Neuronal stem cell (in vitro differentiated cells): Measurements from ENCODE around the gene FHOD3.

Experiments used
- DNase-seq: peaks from one replicate; pipeline ENCODE4 v3.0.0-alpha.2; 2013; ENCODE audit warnings: low spot score
- H2AFZ ChIP-seq: one replicate; pipeline ENCODE4 v1.6.1; 2013; ENCODE audit warnings: mild to moderate bottlenecking, low read length, inconsistent platforms
- H2AK5ac ChIP-seq: 2 replicates; pipeline ENCODE4 v1.6.1; 2013; ENCODE audit warnings: low read depth, mild to moderate bottlenecking, inconsistent platforms, low read length, moderate library complexity, mixed read lengths
- H2BK120ac ChIP-seq: 2 replicates; pipeline ENCODE4 v1.6.1; 2013; ENCODE audit warnings: low read depth, mild to moderate bottlenecking, inconsistent platforms, low read length, moderate library complexity, mixed read lengths
- H2BK12ac ChIP-seq: one replicate; pipeline ENCODE4 v1.6.1; 2013; ENCODE audit warnings: low read length, inconsistent platforms
- H2BK15ac ChIP-seq: 2 replicates; pipeline ENCODE4 v1.6.1; 2013; ENCODE audit warnings: mild to moderate bottlenecking, low read length, inconsistent platforms, mixed read lengths
- H2BK5ac ChIP-seq: one replicate; pipeline ENCODE4 v1.6.1; 2013; ENCODE audit warnings: inconsistent platforms, mild to moderate bottlenecking, low read length, moderate library complexity
- H3K14ac ChIP-seq: one replicate; pipeline ENCODE4 v1.6.1; 2013; ENCODE audit warnings: low read length, inconsistent platforms
- H3K18ac ChIP-seq: 2 replicates; pipeline ENCODE4 v1.6.1; 2013; ENCODE audit warnings: low read length, inconsistent platforms
- H3K23ac ChIP-seq: 2 replicates; pipeline ENCODE4 v1.6.1; 2013; ENCODE audit warnings: low read depth, mild to moderate bottlenecking, mixed read lengths, low read length, inconsistent platforms; ENCODE audit not compliant: poor library complexity
- H3K27ac ChIP-seq: replicated peaks from 3 replicates; pipeline ENCODE4 v1.5.1; 2013; ENCODE audit warnings: low read length, inconsistent platforms
- H3K27me3 ChIP-seq, 3 experiments: 2 replicates each; pipeline ENCODE4 v1.6.1; 2013; ENCODE audit warnings: low read length in 3 of 3, mild to moderate bottlenecking in 2 of 3, inconsistent platforms in 1 of 3, low read depth in 1 of 3, mixed read lengths in 1 of 3, moderate library complexity in 1 of 3; ENCODE audit not compliant: control insufficient read depth in 3 of 3, insufficient read depth in 3 of 3
- H3K36me3 ChIP-seq, 2 donors: replicated peaks in 1 of 2; 2 replicates each; pipeline ENCODE4 v1.6.1; 2013; ENCODE audit warnings: low read length in 2 of 2; ENCODE audit not compliant: control insufficient read depth in 2 of 2, insufficient read depth in 2 of 2
- H3K4ac ChIP-seq: 2 replicates; pipeline ENCODE4 v1.6.1; 2013; ENCODE audit warnings: inconsistent platforms, mild to moderate bottlenecking, low read length, moderate library complexity
- H3K4me1 ChIP-seq, 2 donors: 1 replicate in 1 of 2; 2 replicates in 1 of 2; pipeline ENCODE4 v1.6.1; 2013; ENCODE audit warnings: low read length in 2 of 2, low read depth in 1 of 2; ENCODE audit not compliant: control insufficient read depth in 2 of 2, insufficient read depth in 1 of 2
- H3K4me2 ChIP-seq: one replicate; pipeline ENCODE4 v1.6.1; 2013; ENCODE audit warnings: mild to moderate bottlenecking, low read length, inconsistent platforms; ENCODE audit not compliant: insufficient read depth, poor library complexity, severe bottlenecking
- H3K4me3 ChIP-seq, 2 donors: 2 replicates each; pipeline ENCODE4 v1.5.1; 2013; ENCODE audit warnings: low read length in 2 of 2, mild to moderate bottlenecking in 2 of 2, inconsistent platforms in 1 of 2, moderate library complexity in 1 of 2
- H3K79me1 ChIP-seq: one replicate; pipeline ENCODE4 v1.6.1; 2013; ENCODE audit warnings: low read depth, mild to moderate bottlenecking, inconsistent platforms, low read length, moderate library complexity
- H3K9ac ChIP-seq: one replicate; pipeline ENCODE4 v1.6.1; 2013; ENCODE audit warnings: mild to moderate bottlenecking, low read depth, low read length, inconsistent platforms; ENCODE audit not compliant: poor library complexity
- H3K9me3 ChIP-seq, 2 donors: replicated peaks in 1 of 2; 2 replicates each; pipeline versions ENCODE3 to v1.6.1; 2013; ENCODE audit warnings: low read length in 2 of 2, mild to moderate bottlenecking in 2 of 2, inconsistent platforms in 1 of 2, low read depth in 1 of 2, mixed read lengths in 1 of 2, moderate library complexity in 1 of 2; ENCODE audit not compliant: control insufficient read depth in 2 of 2, insufficient read depth in 1 of 2
- H4K8ac ChIP-seq: one replicate; pipeline ENCODE4 v1.6.1; 2013; ENCODE audit warnings: low read depth, mild to moderate bottlenecking, inconsistent platforms, low read length, moderate library complexity
- H4K91ac ChIP-seq: one replicate; pipeline ENCODE4 v1.6.1; 2013; ENCODE audit warnings: low read length, low read depth, mild to moderate bottlenecking, inconsistent platforms; ENCODE audit not compliant: poor library complexity
- WGBS, 2 donors: extraction: QIAGEN DNeasy Blood & Tissue Kit; methylation state at CpG; one replicate each; pipeline ENCODE4 v1.1.7; 2013; ENCODE audit warnings: missing lambda C conversion rate in 2 of 2, mixed read lengths in 1 of 2; ENCODE audit not compliant: insufficient read length in 2 of 2, insufficient replicate concordance in 1 of 2; ENCODE audit errors: extremely low coverage in 2 of 2; 5-methylcytosine and 5-hydroxymethylcytosine counted together

The FHOD3 gene

GRCh38 chr18:36492604-36493329 lies 195.3 kb downstream of the FHOD3 start:
- Histone ChIP-seq H2BK120ac (no peak overlapping the region), H3K14ac (no peak overlapping the region), H2AK5ac (no peak overlapping the region), H3K4me1 (peaks cover 18 to 21% of the 10 kb centered on the region in 2 donors), H3K9ac (peak overlapping the region; percentile 31), H4K8ac (no peak overlapping the region), H3K4me2 (no peak overlapping the region), H4K91ac (no peak overlapping the region), H3K36me3 (no peaks in the 10 kb centered on the region), H3K27me3 (no peaks in the 10 kb centered on the region), H2BK15ac (no peak overlapping the region), H2BK12ac (no peak overlapping the region), H3K9me3 (no peaks in the 10 kb centered on the region), H3K4ac (no peak overlapping the region), H3K4me3 (no peak overlapping the region), H3K23ac (no peak overlapping the region), H3K18ac (no peak overlapping the region), H3K27ac (no peak overlapping the region), H2BK5ac (no peak overlapping the region), H3K79me1 (no peaks in the 10 kb centered on the region), H2AFZ (no peak overlapping the region)
- WGBS, 2 donors = no CpG with 5 or more reads among the region's 6 CpGs
- no peak for DNase-seq

GRCh38 chr18:36493349-36494159 lies 196.0 kb downstream of the FHOD3 start:
- Histone ChIP-seq H2BK120ac (no peak overlapping the region), H3K9ac (no peak overlapping the region), H3K18ac (no peak overlapping the region), H2BK12ac (no peak overlapping the region), H2BK5ac (no peak overlapping the region), H3K9me3 (no peaks in the 10 kb centered on the region), H3K14ac (no peak overlapping the region), H3K27ac (peak overlapping the region; percentile 63), H2AFZ (no peak overlapping the region), H3K4ac (no peak overlapping the region), H4K91ac (no peak overlapping the region), H3K79me1 (no peaks in the 10 kb centered on the region), H3K4me2 (no peak overlapping the region), H2BK15ac (no peak overlapping the region), H4K8ac (no peak overlapping the region), H3K23ac (no peak overlapping the region), H3K36me3 (no peaks in the 10 kb centered on the region), H3K4me1 (peaks cover 18 to 21% of the 10 kb centered on the region in 2 donors), H3K27me3 (no peaks in the 10 kb centered on the region), H3K4me3 (no peak overlapping the region), H2AK5ac (no peak overlapping the region)
- WGBS, 2 donors = no CpG with 5 or more reads among the region's 15 CpGs
- DNase-seq = no peak

- Histone ChIP-seq H2BK15ac (no peak overlapping the region), H3K9ac (no peak overlapping the region), H2BK120ac (no peak overlapping the region), H2AFZ (no peak overlapping the region), H3K4me2 (no peak overlapping the region), H3K27ac (peak overlapping the region; percentile 63), H2BK5ac (no peak overlapping the region), H3K18ac (no peak overlapping the region), H3K14ac (no peak overlapping the region), H4K91ac (no peak overlapping the region), H3K23ac (no peak overlapping the region), H4K8ac (no peak overlapping the region), H3K4me3 (no peak overlapping the region), H3K79me1 (no peaks in the 10 kb centered on the region), H3K4me1 (peaks cover 18% of the 10 kb centered on the region in 2 donors), H2AK5ac (no peak overlapping the region), H3K4ac (no peak overlapping the region), H2BK12ac (no peak overlapping the region), H3K27me3 (no peaks in the 10 kb centered on the region), H3K9me3 (no peaks in the 10 kb centered on the region), H3K36me3 (no peaks in the 10 kb centered on the region)
- no peak for DNase-seq
These were observed 196.6 kb downstream of the FHOD3 start for GRCh38 chr18:36494160-36494437.

- no peaks in the 10 kb centered on the region for H3K9me3 ChIP-seq
- peaks cover 18 to 20% of the 10 kb centered on the region in 2 donors for H3K4me1 ChIP-seq
- no peak overlapping the region for H4K8ac ChIP-seq
- DNase-seq = no peak
- H3K9ac ChIP-seq = no peak overlapping the region
- no peaks in the 10 kb centered on the region for H3K36me3 ChIP-seq
- no peaks in the 10 kb centered on the region for H3K79me1 ChIP-seq
- H3K4ac ChIP-seq = no peak overlapping the region
- no peak overlapping the region for H2BK120ac ChIP-seq
- H3K4me3 ChIP-seq = no peak overlapping the region
- H2BK15ac ChIP-seq = no peak overlapping the region
- H3K18ac ChIP-seq = no peak overlapping the region
- H3K27me3 ChIP-seq = no peaks in the 10 kb centered on the region
- no peak overlapping the region for H3K4me2 ChIP-seq
- no peak overlapping the region for H2AK5ac ChIP-seq
- no peak overlapping the region for H3K14ac ChIP-seq
- no peak overlapping the region for H3K23ac ChIP-seq
- no peak overlapping the region for H4K91ac ChIP-seq
- H2BK5ac ChIP-seq = no peak overlapping the region
- H3K27ac ChIP-seq = no peak overlapping the region
- no peak overlapping the region for H2BK12ac ChIP-seq
- H2AFZ ChIP-seq = no peak overlapping the region
These were observed 198.5 kb downstream of the FHOD3 start for GRCh38 chr18:36496022-36496421.
